GM13976 (cell line): ENCODE measurements around the gene NOL4.

Experiments
- DNase-seq: peaks from one replicate; pipeline ENCODE4 v3.0.0; 2012; ENCODE audit warnings: low spot score
- CTCF ChIP-seq: IDR thresholded peaks from 2 replicates; pipeline ENCODE4 v1.5.1; 2012; ENCODE audit warnings: borderline replicate concordance, mild to moderate bottlenecking; ENCODE audit not compliant: insufficient read depth; ENCODE audit errors: extremely low read depth, missing control alignments, control extremely low read depth
- in situ Hi-C: fragments of 300-500 bp; cut with MboI; formaldehyde crosslinking; loops from one replicate; pipeline ENCODE4 v1.12.0; 2022; ENCODE audit warnings: low sequenced_read_pairs, mixed read lengths, inconsistent platforms; ENCODE audit not compliant: unreplicated experiment

The NOL4 gene

GRCh38 chr18:34221971-34222306 is 2.8 kb downstream of the NOL4 start:
- peak; percentile 22 for DNase-seq
- in situ Hi-C loops = no loop called here
- TF ChIP-seq CTCF = no peak

DNA sequence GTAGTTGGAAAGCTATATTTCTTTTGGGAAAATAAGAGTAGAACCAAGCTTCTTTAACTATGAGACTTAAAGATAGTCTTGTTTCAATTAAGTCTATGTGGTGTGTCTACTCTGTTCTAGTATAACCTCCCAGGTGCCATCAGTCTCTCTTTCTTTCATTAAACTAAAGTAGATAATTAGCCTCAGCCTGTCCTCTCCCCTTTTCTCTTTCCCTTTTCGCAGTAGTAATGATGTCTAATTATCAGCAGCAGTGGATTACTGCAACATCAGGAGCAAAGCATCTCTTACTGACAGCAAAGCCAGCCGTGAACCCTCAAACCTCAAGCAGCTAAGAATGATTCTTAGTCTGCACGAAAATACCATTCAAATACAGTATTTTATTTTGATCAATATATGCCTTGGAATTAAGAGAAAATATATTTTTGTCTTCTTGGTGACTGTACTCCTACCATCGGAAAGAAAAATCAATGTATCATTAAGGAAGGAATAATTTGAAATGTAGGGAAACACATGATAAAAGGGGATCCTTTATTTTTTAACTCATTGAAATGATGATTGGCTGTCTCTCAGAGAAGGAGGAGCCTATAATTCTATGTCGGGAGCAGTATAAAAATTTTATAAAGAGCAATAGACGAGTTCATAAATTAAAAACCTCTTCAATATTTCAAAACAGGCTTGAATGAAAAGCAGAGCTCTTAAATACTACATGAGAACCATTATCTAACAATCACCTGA is 4.5 kb downstream of the NOL4 start:
- no peak for TF ChIP-seq CTCF
- in situ Hi-C loops = no loop called here
- DNase-seq = no peak

DNA sequence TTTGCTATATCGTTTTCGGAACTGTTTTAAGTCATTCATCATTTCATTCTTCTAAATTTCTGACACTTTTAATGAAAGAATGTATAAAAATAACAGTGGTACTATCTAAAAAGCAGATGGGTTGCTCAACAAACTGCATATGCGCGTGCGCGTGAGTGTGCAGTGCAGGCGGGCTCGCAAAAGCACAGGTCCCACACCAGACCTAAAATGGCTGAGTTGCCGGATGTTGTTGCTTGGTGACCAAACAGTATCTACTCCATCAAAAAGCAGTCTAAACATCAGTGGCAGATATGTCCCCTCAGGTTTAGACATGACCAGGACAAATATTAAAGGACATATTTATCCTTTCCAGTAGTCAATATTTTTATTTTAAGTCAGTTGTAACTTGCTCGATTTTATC is 5.1 kb downstream of the NOL4 start:
- no peak for DNase-seq
- in situ Hi-C loops = no loop called here

DNA sequence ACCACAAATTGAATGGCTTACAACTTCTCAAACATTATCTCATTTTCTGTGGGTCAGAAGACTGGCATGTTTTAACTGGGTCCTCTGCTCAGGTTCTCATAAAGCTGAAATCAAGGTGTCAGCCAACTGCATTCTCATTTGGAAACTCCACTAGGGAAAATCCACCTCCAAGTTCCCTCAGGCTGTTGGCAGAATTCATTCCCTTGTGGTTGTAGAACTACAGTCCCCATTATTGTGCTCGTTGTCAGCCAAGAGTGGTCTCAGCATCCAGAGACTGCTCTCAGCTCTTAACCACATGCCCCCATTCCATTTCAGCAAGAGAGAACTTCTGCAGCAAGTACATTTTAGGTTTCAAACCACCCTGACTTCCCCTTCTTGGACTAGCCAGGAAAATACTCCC is 12.2 kb downstream of the NOL4 start:
- in situ Hi-C loops = no loop called here
- no peak for DNase-seq
- no peak for TF ChIP-seq CTCF

More for the DNA sequence above, 5.1 kb downstream of the NOL4 start:
- no peak for TF ChIP-seq CTCF

DNA sequence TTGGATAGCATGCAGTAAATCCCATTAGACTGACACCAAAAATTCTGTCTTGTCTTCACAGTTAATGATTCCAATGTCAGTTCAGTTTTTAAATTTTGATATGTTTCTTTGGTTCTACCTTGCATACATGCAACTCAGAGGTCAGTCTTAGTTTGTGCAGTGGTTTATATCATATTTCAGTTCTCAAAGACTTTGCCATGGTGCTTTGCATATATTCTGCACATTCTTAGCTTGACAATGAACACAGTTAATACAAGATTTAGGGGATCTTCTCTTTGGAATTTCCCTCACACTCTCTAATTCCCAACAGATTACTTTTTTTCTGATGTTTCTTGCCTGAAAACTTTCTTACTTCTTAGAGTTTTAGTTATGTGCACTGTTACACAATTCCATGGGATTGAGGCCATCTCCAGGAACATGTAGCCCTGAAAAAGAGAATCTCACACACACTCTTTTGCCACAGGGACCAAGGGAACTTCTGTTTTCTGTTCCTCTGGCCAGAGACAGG is 17.3 kb downstream of the NOL4 start:
- in situ Hi-C loops = no loop called here
- no peak for DNase-seq
- TF ChIP-seq CTCF = no peak

- no peak for DNase-seq
- in situ Hi-C loops = no loop called here
- TF ChIP-seq CTCF = no peak
Measured at GRCh38 chr18:34203866-34204265, 20.8 kb downstream of the NOL4 start.
